Tibial nerve (tissue), 4 donors: ENCODE measurements around the gene FBXO42.

Experiments used
- CTCF ChIP-seq, 5 experiments: fragments of 200-600 bp in 3 of 5; fragments of 450-650 bp in 2 of 5; sonication (generic) in 3 of 5; IDR thresholded peaks; one replicate each; pipeline ENCODE4 v1.5.1; 2016 to 2019; ENCODE audit warnings: antibody characterized with exemption in 5 of 5, mild to moderate bottlenecking in 3 of 5, moderate library complexity in 2 of 5
- EP300 ChIP-seq, 2 donors: sonication (generic); formaldehyde crosslinking; IDR thresholded peaks; one replicate each; pipeline ENCODE4 v1.6.1; 2017; ENCODE audit warnings: antibody characterized with exemption in 2 of 2, mild to moderate bottlenecking in 1 of 2
- POLR2A ChIP-seq, 2 donors: fragments of 450-650 bp; IDR thresholded peaks; one replicate each; pipeline ENCODE4 v1.6.1; 2017; ENCODE audit warnings: antibody characterized with exemption in 2 of 2, mild to moderate bottlenecking in 2 of 2, moderate library complexity in 2 of 2

GRCh38 chr1:16386454-16387113, 34.3 kb upstream of the FBXO42 start:
- no peak for TF ChIP-seq POLR2A (IDR thresholded peaks at IDR 0.05)
- no peak for TF ChIP-seq CTCF (IDR thresholded peaks at IDR 0.05)
- no peak for TF ChIP-seq EP300 (IDR thresholded peaks at IDR 0.05)
